ENCODE measurements around the gene UBAC1. TPM values are rescaled to one million over a fixed set of nuclear protein-coding genes. Genes with fewer than 3 reads are reported as not detected.

The UBAC1 gene, protein sequence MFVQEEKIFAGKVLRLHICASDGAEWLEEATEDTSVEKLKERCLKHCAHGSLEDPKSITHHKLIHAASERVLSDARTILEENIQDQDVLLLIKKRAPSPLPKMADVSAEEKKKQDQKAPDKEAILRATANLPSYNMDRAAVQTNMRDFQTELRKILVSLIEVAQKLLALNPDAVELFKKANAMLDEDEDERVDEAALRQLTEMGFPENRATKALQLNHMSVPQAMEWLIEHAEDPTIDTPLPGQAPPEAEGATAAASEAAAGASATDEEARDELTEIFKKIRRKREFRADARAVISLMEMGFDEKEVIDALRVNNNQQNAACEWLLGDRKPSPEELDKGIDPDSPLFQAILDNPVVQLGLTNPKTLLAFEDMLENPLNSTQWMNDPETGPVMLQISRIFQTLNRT
- total RNA-seq: 34.1 and 37.7 TPM in 2 replicates

DNA sequence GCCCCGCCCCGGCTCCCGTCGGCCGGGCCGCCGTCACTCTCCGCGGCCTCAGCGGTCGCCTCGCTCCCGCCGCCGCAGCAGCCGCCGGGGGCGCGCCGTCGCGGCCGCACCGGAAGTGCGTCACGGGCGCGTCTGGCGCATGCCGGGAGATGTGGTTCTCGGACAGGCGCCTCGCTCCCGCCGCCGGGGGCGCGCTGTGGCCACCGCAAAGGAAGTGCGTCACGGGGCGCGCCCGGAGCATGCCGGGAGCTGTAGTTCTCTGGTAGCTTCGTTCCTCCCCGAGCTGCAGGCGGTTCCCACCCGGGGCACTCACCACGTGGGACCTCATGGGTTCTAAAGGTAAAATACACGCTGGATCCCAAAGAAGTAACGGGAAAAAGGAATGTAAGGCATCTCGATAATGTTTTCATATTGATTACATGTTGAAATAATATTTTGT is at the start of gene UBAC1:
UBAC1 (minus strand) TSS at position 97 of the 439 bp plus-strand sequence. CDS start 211 bp downstream, outside the sequence.

DNA sequence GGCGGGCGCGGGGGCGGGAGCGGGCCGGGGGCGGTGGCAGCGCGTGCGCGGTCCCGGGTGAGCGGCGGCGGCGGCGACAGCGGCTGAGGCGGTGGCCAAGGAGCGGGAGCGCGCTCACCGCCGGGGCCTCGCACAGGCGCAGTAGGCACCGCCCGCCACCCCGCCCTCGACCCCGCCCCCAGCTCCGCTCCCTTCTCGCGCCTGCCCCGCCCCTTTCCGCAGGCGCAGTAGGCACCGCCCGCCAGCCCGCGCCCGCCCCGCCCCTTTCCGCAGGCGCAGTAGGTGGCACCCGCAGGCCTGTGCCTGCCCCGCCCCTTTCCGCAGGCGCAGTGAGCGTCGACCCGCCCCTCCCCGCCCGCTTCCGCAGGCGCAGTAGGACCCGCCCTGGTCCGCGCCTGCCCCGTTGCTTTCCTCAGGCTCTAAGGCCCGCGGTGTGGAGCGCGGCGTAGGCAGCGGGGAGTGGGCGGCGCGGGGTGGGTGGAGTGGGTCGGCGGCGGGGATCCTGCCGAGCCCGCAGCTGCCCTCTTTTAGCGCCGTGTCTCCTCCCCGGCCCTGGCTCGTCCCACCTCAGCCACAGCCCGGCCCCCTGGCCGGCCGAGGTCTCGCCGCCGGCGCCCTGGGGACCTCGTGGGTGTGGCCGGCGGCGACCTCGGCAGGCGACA is 53.6 kb downstream of the UBAC1 start, which contains the start of gene CAMSAP1:
CAMSAP1 (minus strand) TSS at position 116 of the 662 bp plus-strand sequence. CDS start 387 bp downstream, outside the sequence.

Other genes starting within 250 kb of the UBAC1 start
- 14.9 and 23.1 TPM in 2 replicates for gene CAMSAP1, start 53.8 kb downstream of the UBAC1 start, total RNA-seq
- 14.1 and 20.8 TPM in 2 replicates for gene NACC2, start 133.9 kb upstream of the UBAC1 start, total RNA-seq
- 52.3 and 61.1 TPM in 2 replicates for gene TMEM250, start 157.5 kb upstream of the UBAC1 start, total RNA-seq
- gene LHX3, start 243.8 kb upstream of the UBAC1 start, total RNA-seq: not detected in 2 replicates

Measured in epithelial cell of umbilical artery (primary cell).